ENCODE data around the gene BCL2L11. TPM values are rescaled to one million over a fixed set of nuclear protein-coding genes. Genes with fewer than 3 reads are reported as not detected.
A peak's percentile ranks its signal among the peaks of the same experiment; 100 is the strongest.

Gene BCL2L11
- total RNA-seq, 1 experiment from 2014 or later = 2.7 TPM

GRCh38 chr2:111117598-111118480 lies 2.9 kb upstream of the BCL2L11 start:
- DNase-seq (ENCODE audit: low spot score) = no peak

GRCh38 chr2:111118481-111118980 lies 2.2 kb upstream of the BCL2L11 start:
- DNase-seq (ENCODE audit: low spot score) = no peak

GRCh38 chr2:111118981-111119821 lies 1.5 kb upstream of the BCL2L11 start:
- no peak for DNase-seq (ENCODE audit: low spot score)

- DNase-seq (ENCODE audit: low spot score) = no peak
Observed at GRCh38 chr2:111119822-111120252, 877 bp upstream of the BCL2L11 start.

GRCh38 chr2:111121028-111121827 lies 514 bp downstream of the BCL2L11 start:
- peak; percentile 17 for DNase-seq (ENCODE audit: low spot score)

- peak; percentile 70 for DNase-seq (ENCODE audit: low spot score)
Observed at GRCh38 chr2:111121828-111122630, 1.3 kb downstream of the BCL2L11 start.

- peak; percentile 68 for DNase-seq (ENCODE audit: low spot score)
Observed at GRCh38 chr2:111122631-111123421, 2.1 kb downstream of the BCL2L11 start.

- no peak for DNase-seq (ENCODE audit: low spot score)
Observed at GRCh38 chr2:111123751-111124150, 3.0 kb downstream of the BCL2L11 start.

GRCh38 chr2:111126581-111126980 lies 5.9 kb downstream of the BCL2L11 start:
- DNase-seq (ENCODE audit: low spot score) = no peak

- no peak for DNase-seq (ENCODE audit: low spot score)
Observed at GRCh38 chr2:111127351-111127750, 6.6 kb downstream of the BCL2L11 start.

GRCh38 chr2:111128096-111128495 lies 7.4 kb downstream of the BCL2L11 start:
- DNase-seq (ENCODE audit: low spot score) = no peak

GRCh38 chr2:111133603-111134002 lies 12.9 kb downstream of the BCL2L11 start:
- no peak for DNase-seq (ENCODE audit: low spot score)

- no peak for DNase-seq (ENCODE audit: low spot score)
Observed at GRCh38 chr2:111134055-111134454, 13.3 kb downstream of the BCL2L11 start.

GRCh38 chr2:111135237-111135909 lies 14.7 kb downstream of the BCL2L11 start:
- no peak for DNase-seq (ENCODE audit: low spot score)

GRCh38 chr2:111135910-111136297 lies 15.2 kb downstream of the BCL2L11 start:
- DNase-seq (ENCODE audit: low spot score) = peak; percentile 71

- no peak for DNase-seq (ENCODE audit: low spot score)
Observed at GRCh38 chr2:111138839-111139238, 18.1 kb downstream of the BCL2L11 start.

GRCh38 chr2:111139637-111140317 lies 19.1 kb downstream of the BCL2L11 start:
- no peak for DNase-seq (ENCODE audit: low spot score)

- DNase-seq (ENCODE audit: low spot score) = no peak
Observed at GRCh38 chr2:111140815-111141214, 20.1 kb downstream of the BCL2L11 start.

- DNase-seq (ENCODE audit: low spot score) = no peak
Observed at GRCh38 chr2:111142101-111142500, 21.4 kb downstream of the BCL2L11 start.
